Measurements from ENCODE around the gene CREB3L2.

Gene CREB3L2

DNA sequence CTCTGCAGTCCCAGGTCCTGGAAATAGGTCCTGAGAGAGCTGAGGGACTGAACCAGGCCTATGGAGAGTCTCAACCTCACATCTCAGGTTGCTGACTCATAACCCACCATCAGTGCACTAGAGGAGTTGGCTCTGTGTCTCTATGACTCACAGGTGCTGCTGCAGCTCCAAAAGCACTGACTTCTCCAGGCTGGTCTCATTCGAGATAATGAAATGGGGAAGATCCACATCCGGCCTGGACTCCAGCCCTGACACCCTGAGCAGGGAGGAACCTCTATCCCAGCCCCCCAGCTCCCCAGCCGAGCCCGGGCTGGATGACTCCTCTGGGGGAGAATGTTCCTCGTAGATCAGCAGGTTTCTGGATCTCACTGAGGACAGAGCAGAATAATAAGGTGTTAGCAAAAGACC lies 119.6 kb downstream of the CREB3L2 start:
- TF ChIP-seq, protein P1, sequence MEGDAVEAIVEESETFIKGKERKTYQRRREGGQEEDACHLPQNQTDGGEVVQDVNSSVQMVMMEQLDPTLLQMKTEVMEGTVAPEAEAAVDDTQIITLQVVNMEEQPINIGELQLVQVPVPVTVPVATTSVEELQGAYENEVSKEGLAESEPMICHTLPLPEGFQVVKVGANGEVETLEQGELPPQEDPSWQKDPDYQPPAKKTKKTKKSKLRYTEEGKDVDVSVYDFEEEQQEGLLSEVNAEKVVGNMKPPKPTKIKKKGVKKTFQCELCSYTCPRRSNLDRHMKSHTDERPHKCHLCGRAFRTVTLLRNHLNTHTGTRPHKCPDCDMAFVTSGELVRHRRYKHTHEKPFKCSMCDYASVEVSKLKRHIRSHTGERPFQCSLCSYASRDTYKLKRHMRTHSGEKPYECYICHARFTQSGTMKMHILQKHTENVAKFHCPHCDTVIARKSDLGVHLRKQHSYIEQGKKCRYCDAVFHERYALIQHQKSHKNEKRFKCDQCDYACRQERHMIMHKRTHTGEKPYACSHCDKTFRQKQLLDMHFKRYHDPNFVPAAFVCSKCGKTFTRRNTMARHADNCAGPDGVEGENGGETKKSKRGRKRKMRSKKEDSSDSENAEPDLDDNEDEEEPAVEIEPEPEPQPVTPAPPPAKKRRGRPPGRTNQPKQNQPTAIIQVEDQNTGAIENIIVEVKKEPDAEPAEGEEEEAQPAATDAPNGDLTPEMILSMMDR (IDR thresholded peaks at IDR 0.05; ENCODE audit: insufficient read depth, low read length), result no peak
- no peak for TF ChIP-seq SPI1 (IDR thresholded peaks at IDR 0.05; ENCODE audit: borderline replicate concordance, low read depth)
- TF ChIP-seq, protein P2, sequence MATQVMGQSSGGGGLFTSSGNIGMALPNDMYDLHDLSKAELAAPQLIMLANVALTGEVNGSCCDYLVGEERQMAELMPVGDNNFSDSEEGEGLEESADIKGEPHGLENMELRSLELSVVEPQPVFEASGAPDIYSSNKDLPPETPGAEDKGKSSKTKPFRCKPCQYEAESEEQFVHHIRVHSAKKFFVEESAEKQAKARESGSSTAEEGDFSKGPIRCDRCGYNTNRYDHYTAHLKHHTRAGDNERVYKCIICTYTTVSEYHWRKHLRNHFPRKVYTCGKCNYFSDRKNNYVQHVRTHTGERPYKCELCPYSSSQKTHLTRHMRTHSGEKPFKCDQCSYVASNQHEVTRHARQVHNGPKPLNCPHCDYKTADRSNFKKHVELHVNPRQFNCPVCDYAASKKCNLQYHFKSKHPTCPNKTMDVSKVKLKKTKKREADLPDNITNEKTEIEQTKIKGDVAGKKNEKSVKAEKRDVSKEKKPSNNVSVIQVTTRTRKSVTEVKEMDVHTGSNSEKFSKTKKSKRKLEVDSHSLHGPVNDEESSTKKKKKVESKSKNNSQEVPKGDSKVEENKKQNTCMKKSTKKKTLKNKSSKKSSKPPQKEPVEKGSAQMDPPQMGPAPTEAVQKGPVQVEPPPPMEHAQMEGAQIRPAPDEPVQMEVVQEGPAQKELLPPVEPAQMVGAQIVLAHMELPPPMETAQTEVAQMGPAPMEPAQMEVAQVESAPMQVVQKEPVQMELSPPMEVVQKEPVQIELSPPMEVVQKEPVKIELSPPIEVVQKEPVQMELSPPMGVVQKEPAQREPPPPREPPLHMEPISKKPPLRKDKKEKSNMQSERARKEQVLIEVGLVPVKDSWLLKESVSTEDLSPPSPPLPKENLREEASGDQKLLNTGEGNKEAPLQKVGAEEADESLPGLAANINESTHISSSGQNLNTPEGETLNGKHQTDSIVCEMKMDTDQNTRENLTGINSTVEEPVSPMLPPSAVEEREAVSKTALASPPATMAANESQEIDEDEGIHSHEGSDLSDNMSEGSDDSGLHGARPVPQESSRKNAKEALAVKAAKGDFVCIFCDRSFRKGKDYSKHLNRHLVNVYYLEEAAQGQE (IDR thresholded peaks at IDR 0.05; ENCODE audit: insufficient replicate concordance, low read depth), result no peak
- TF ChIP-seq POLR2AphosphoS5 (IDR thresholded peaks at IDR 0.05; ENCODE audit: low read depth), result no peak
- TF ChIP-seq GABPA (IDR thresholded peaks at IDR 0.05; ENCODE audit: low read depth), result no peak
- H3K27me3 ChIP-seq (ENCODE audit: insufficient read depth, poor library complexity, severe bottlenecking), result no peaks in the 10 kb centered on the region
- no peak overlapping the region for H3K27ac ChIP-seq (replicated peaks)
- H3K4me3 ChIP-seq (replicated peaks; ENCODE audit: insufficient read depth, low read length), result no peak overlapping the region
- DNase-seq (ENCODE audit: low read depth in 1 of 2, low spot score in 1 of 2), result no peak

DNA sequence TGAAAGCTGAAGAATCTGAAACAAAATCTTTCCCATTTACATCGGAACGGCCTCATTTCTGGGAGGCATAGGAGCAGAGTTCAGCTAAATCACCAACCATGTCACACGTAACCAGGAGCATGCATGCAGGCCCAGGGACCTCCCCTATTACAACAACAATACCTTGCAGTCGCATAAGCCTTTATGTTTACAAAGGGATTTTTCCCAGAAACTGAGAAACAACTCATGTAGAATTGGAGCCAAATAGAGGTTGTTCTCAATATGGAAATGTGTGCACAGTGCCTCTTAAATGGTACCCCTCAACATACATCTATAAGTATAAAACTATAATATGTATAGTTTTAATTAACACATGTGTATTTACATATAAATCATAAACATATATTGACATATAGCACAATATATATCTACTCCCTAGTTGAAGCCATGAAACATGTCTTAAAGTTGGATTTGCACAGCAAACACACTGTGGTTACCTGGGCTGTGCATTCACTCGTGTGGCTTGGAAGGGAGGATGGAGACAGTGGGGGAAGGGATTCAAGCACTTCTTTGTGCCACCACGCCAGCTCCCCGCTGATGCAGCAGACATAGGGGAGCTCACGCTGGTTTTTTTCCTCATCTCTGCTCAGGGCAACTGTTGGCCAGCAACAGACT lies 120.2 kb downstream of the CREB3L2 start:
- no peak for DNase-seq (ENCODE audit: low read depth in 1 of 2, low spot score in 1 of 2)
- Histone ChIP-seq H3K4me3 (replicated peaks; ENCODE audit: insufficient read depth, low read length) (no peak overlapping the region), H3K27me3 (ENCODE audit: insufficient read depth, poor library complexity, severe bottlenecking) (no peaks in the 10 kb centered on the region), H3K27ac (replicated peaks) (no peak overlapping the region)
- TF ChIP-seq, protein P1 (IDR thresholded peaks at IDR 0.05; ENCODE audit: insufficient read depth, low read length), result no peak
- TF ChIP-seq GABPA (IDR thresholded peaks at IDR 0.05; ENCODE audit: low read depth) (no peak), POLR2AphosphoS5 (IDR thresholded peaks at IDR 0.05; ENCODE audit: low read depth) (no peak), SPI1 (IDR thresholded peaks at IDR 0.05; ENCODE audit: borderline replicate concordance, low read depth) (no peak)
- TF ChIP-seq, protein P2 (IDR thresholded peaks at IDR 0.05; ENCODE audit: insufficient replicate concordance, low read depth), result no peak

DNA sequence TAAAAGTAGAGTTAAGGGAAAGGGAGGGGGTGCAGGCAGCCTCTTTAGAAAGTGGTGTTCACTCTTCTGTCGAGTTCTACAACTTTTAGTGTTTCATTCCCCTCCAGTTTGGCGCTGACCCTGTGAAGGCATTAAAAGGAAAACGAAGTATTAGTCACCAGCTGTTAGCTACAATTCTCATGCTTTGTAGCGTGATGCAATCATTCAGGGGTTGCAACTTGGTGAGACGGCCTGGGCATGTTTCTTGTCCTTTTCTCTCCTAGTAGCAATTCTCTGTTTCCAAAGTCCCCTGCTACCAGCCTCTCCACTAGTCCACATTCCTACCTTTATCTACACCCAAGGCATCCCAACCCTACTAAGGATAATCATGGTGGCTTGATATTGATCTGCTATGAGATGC lies 121.5 kb downstream of the CREB3L2 start:
- Histone ChIP-seq H3K27me3 (ENCODE audit: insufficient read depth, poor library complexity, severe bottlenecking) (no peaks in the 10 kb centered on the region), H3K27ac (replicated peaks) (no peak overlapping the region), H3K4me3 (replicated peaks; ENCODE audit: insufficient read depth, low read length) (no peak overlapping the region)
- TF ChIP-seq GABPA (IDR thresholded peaks at IDR 0.05; ENCODE audit: low read depth) (no peak), POLR2AphosphoS5 (IDR thresholded peaks at IDR 0.05; ENCODE audit: low read depth) (no peak), SPI1 (IDR thresholded peaks at IDR 0.05; ENCODE audit: borderline replicate concordance, low read depth) (no peak)
- TF ChIP-seq, protein P2 (IDR thresholded peaks at IDR 0.05; ENCODE audit: insufficient replicate concordance, low read depth), result no peak
- TF ChIP-seq, protein P1 (IDR thresholded peaks at IDR 0.05; ENCODE audit: insufficient read depth, low read length), result no peak
- DNase-seq (ENCODE audit: low read depth in 1 of 2, low spot score in 1 of 2), result no peak

All from HL-60 (cell line).